Hepatocyte (in vitro differentiated cells): Measurements from ENCODE around the gene THAP9. TPM values are rescaled to one million over a fixed set of nuclear protein-coding genes. Genes with fewer than 3 reads are reported as not detected.

Experiments
- DNase-seq: peaks from one replicate; pipeline ENCODE4 v3.0.0-alpha.2; 2016; ENCODE audit warnings: low spot score
- H2AFZ ChIP-seq: fragments of 200-600 bp; sonication (generic); 2 replicates; pipeline ENCODE4 v1.6.0; 2016; ENCODE audit warnings: antibody characterized with exemption, mild to moderate bottlenecking
- H3K27ac ChIP-seq: fragments of 200-600 bp; sonication (generic); 2 replicates; pipeline ENCODE4 v1.5.1; 2016; ENCODE audit warnings: mild to moderate bottlenecking
- H3K27me3 ChIP-seq: fragments of 200-600 bp; sonication (generic); 2 replicates; pipeline ENCODE4 v1.6.1; 2016
- H3K36me3 ChIP-seq: fragments of 200-600 bp; sonication (generic); replicated peaks from 2 replicates; pipeline ENCODE4 v1.5.1; 2016; ENCODE audit warnings: low read depth; ENCODE audit not compliant: insufficient read depth
- H3K4me1 ChIP-seq: fragments of 200-600 bp; sonication (generic); 2 replicates; pipeline ENCODE4 v1.5.1; 2016; ENCODE audit warnings: mild to moderate bottlenecking, moderate library complexity; ENCODE audit not compliant: insufficient read depth
- H3K4me2 ChIP-seq: fragments of 200-600 bp; sonication (generic); 2 replicates; pipeline ENCODE4 v1.6.0; 2016
- H3K4me3 ChIP-seq: fragments of 200-600 bp; sonication (generic); 2 replicates; pipeline ENCODE4 v1.5.1; 2016; ENCODE audit warnings: mild to moderate bottlenecking
- H3K79me2 ChIP-seq: fragments of 200-600 bp; sonication (generic); 2 replicates; pipeline ENCODE4 v1.6.0; 2017; ENCODE audit warnings: mild to moderate bottlenecking
- H3K9me2 ChIP-seq: fragments of 200-600 bp; sonication (generic); replicated peaks from 2 replicates; pipeline ENCODE4 v1.6.0; 2017; ENCODE audit warnings: mild to moderate bottlenecking; ENCODE audit not compliant: insufficient read depth
- H3K9me3 ChIP-seq: fragments of 200-600 bp; sonication (generic); 2 replicates; pipeline ENCODE4 v1.5.1; 2016; ENCODE audit warnings: low read depth, mild to moderate bottlenecking
- H4K20me1 ChIP-seq: fragments of 200-600 bp; sonication (generic); 2 replicates; pipeline ENCODE4 v1.6.0; 2016; ENCODE audit warnings: mild to moderate bottlenecking; ENCODE audit not compliant: insufficient read depth, poor library complexity, severe bottlenecking
- CTCF ChIP-seq: fragments of 200-600 bp; sonication (generic); IDR thresholded peaks from 2 replicates; pipeline ENCODE4 v1.5.1; 2016; ENCODE audit warnings: antibody characterized with exemption, mild to moderate bottlenecking; ENCODE audit not compliant: poor library complexity
- EZH2 ChIP-seq: fragments of 200-600 bp; sonication (generic); IDR thresholded peaks from 2 replicates; pipeline ENCODE4 v1.6.1; 2016; ENCODE audit warnings: antibody characterized with exemption, mild to moderate bottlenecking, borderline replicate concordance
- EZH2phosphoT487 ChIP-seq: fragments of 200-600 bp; sonication (generic); IDR thresholded peaks from one replicate; pipeline ENCODE4 v1.6.1; 2018; ENCODE audit warnings: antibody characterized with exemption, mild to moderate bottlenecking, low read depth, moderate library complexity; ENCODE audit not compliant: unreplicated experiment, severe bottlenecking
- WGBS: methylation state at CpG from one replicate; pipeline ENCODE4 v1.1.6; 2016; ENCODE audit warnings: low lambda C conversion rate; ENCODE audit errors: missing lambda C conversion rate; 5-methylcytosine and 5-hydroxymethylcytosine counted together
- polyA plus RNA-seq: library from polyadenylated mRNA; unstranded; fragments of >200 nt; fragmentation: Nextera tagmentation; extraction: Ambion mirVana; gene quantifications from 2 replicates; pipeline ENCODE4 v1.2.1, GENCODE V29; 2016
- total RNA-seq: library from RNA; depleted of rRNA; stranded (reverse); fragments of >200 nt; gene quantifications from 2 replicates; pipeline ENCODE4 v1.2.3, GENCODE V29; 2014

Gene THAP9
- total and polyA plus RNA-seq, 2 experiments from 2014 or later, result 2.1 to 12.5 TPM

DNA sequence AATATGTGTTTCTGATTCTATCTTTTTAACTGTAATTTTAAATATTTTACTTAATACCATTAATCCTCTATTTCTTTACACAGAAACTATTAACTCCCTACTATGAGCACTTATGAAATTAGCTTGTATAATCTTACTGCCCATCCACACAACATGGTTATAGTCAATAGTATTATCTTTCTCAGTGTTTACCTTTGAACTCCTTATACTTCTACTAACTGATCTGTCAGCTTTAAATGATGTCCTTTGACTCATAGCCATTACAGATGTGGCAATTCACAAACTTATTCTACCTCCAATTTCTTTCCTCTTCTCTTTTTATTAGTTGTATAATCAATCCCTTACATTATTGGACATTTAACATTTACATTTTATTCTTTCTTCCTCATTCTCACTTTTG, 15.1 kb upstream of the THAP9 start:
- Histone ChIP-seq H3K27ac (peak overlapping the region; percentile 75), H4K20me1 (peaks cover 88% of the 10 kb centered on the region), H3K4me3 (no peak overlapping the region), H3K4me2 (peak overlapping the region; percentile 68), H3K36me3 (no peaks in the 10 kb centered on the region), H3K79me2 (peaks cover 98% of the 10 kb centered on the region), H3K9me2 (no peaks in the 10 kb centered on the region), H3K4me1 (peaks cover 29% of the 10 kb centered on the region), H2AFZ (no peak overlapping the region), H3K9me3 (no peaks in the 10 kb centered on the region), H3K27me3 (no peaks in the 10 kb centered on the region)
- DNase-seq, result no peak
- TF ChIP-seq CTCF, result no peak
- no peak for TF ChIP-seq EZH2
- TF ChIP-seq EZH2phosphoT487, result no peak

DNA sequence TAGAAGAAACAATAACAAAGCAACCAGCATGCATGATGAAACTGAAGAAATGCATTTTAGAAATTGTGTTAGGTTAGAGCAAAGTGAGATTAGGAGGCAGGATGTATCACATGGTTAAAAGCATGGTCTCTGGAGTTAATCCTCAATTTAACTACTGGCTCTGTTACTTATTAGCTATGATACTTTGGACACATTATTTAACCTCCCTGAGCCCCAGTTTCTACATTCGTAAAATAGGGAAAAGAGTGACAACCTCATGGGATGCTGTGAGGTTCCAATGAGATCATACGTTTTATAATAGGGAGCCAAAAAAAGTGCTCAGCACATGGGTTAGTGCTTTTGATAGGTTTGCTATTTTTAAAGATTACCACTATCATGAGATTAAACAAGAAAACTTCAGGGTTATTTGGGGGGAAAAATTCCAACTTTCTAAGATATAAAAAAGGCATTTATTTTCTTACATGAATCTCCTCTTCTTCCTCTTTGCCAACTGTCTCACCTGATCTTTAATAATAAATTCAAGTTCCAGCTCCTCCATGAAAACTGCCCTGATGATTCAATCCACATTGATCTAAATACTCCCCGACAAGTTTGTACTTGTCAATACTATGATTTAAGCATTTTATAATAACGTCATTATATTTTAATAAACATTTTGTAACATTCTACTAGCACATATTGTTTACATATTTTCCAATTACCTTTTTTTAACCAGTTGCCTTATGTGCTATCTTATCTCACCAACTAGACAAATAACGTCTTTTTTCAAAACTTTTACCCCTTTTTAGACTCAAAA, 14.2 kb upstream of the THAP9 start:
- no peak for TF ChIP-seq EZH2phosphoT487
- TF ChIP-seq CTCF, result no peak
- no peak for TF ChIP-seq EZH2
- DNase-seq, result peak; percentile 11
- H3K9me3 ChIP-seq, result no peaks in the 10 kb centered on the region
- peaks cover 25% of the 10 kb centered on the region for H3K4me1 ChIP-seq
- H3K4me2 ChIP-seq, result peak overlapping the region; percentile 68
- H4K20me1 ChIP-seq, result peaks cover 78% of the 10 kb centered on the region
- peak overlapping the region; percentile 75 for H3K27ac ChIP-seq
- no peaks in the 10 kb centered on the region for H3K9me2 ChIP-seq
- H3K36me3 ChIP-seq, result no peaks in the 10 kb centered on the region
- 41% methylated on average over 5 of the region's 5 CpGs for WGBS
- H3K79me2 ChIP-seq, result peaks cover 93% of the 10 kb centered on the region
- no peaks in the 10 kb centered on the region for H3K27me3 ChIP-seq
- peak overlapping the region; percentile 6 for H3K4me3 ChIP-seq
- no peak overlapping the region for H2AFZ ChIP-seq

GRCh38 chr4:82889287-82889686, 11.2 kb upstream of the THAP9 start:
- H3K4me3 ChIP-seq, result peak overlapping the region; percentile 62

More at GRCh38 chr4:82889287-82889686, 11.2 kb upstream of the THAP9 start:
- peak overlapping the region; percentile 99 for H3K27ac ChIP-seq
- peaks cover 50% of the 10 kb centered on the region for H4K20me1 ChIP-seq
- TF ChIP-seq EZH2phosphoT487 (no peak), CTCF (no peak), EZH2 (no peak)
- no peaks in the 10 kb centered on the region for H3K27me3 ChIP-seq
- DNase-seq, result peak; percentile 7
- no peaks in the 10 kb centered on the region for H3K9me2 ChIP-seq
- no peaks in the 10 kb centered on the region for H3K9me3 ChIP-seq
- H3K36me3 ChIP-seq, result no peaks in the 10 kb centered on the region
- H3K4me2 ChIP-seq, result peak overlapping the region; percentile 82
- peaks cover 71% of the 10 kb centered on the region for H3K79me2 ChIP-seq
- peaks cover 28% of the 10 kb centered on the region for H3K4me1 ChIP-seq
- 41% methylated on average over 6 of the region's 6 CpGs for WGBS
- H2AFZ ChIP-seq, result no peak overlapping the region
